Progenitor cell of endocrine pancreas (in vitro differentiated cells): ENCODE measurements around the gene TMEM87A. TPM values are rescaled to one million over a fixed set of nuclear protein-coding genes. Genes with fewer than 3 reads are reported as not detected.

Experiments
- DNase-seq: peaks from one replicate; pipeline ENCODE4 v3.0.0; 2021; ENCODE audit warnings: low spot score; ENCODE audit not compliant: unreplicated experiment
- H3K27ac Mint-ChIP-seq: 2 replicates; pipeline ENCODE4 v1.8.0; 2021; ENCODE audit warnings: mild to moderate bottlenecking, moderate library complexity, mixed read lengths
- H3K27me3 Mint-ChIP-seq: 2 replicates; pipeline ENCODE4 v1.8.0; 2021; ENCODE audit warnings: mixed read lengths
- H3K36me3 Mint-ChIP-seq: 2 replicates; pipeline ENCODE4 v1.8.0; 2022; ENCODE audit warnings: mixed read lengths; ENCODE audit not compliant: insufficient read depth
- H3K4me1 Mint-ChIP-seq: 2 replicates; pipeline ENCODE4 v1.8.0; 2021; ENCODE audit warnings: low read depth, mixed read lengths
- H3K4me3 Mint-ChIP-seq: 2 replicates; pipeline ENCODE4 v1.8.0; 2021; ENCODE audit warnings: low read depth, mild to moderate bottlenecking, moderate library complexity, mixed read lengths
- H3K9me3 Mint-ChIP-seq: 2 replicates; pipeline ENCODE4 v1.8.0; 2021; ENCODE audit warnings: low read depth, mixed read lengths
- total RNA-seq: library from RNA; stranded (reverse); gene quantifications from 2 replicates; pipeline ENCODE4 v1.2.1, GENCODE V29; 2021
- TF ChIP-seq, protein P1 (sequence below): fragments of 200-600 bp; sonication (generic); IDR thresholded peaks from one replicate; pipeline ENCODE4 v1.5.0; 2021; ENCODE audit warnings: antibody characterized with exemption, mild to moderate bottlenecking; ENCODE audit not compliant: unreplicated experiment

The TMEM87A gene
- total RNA-seq, 1 donor from 2014 or later = 48.5 TPM

DNA sequence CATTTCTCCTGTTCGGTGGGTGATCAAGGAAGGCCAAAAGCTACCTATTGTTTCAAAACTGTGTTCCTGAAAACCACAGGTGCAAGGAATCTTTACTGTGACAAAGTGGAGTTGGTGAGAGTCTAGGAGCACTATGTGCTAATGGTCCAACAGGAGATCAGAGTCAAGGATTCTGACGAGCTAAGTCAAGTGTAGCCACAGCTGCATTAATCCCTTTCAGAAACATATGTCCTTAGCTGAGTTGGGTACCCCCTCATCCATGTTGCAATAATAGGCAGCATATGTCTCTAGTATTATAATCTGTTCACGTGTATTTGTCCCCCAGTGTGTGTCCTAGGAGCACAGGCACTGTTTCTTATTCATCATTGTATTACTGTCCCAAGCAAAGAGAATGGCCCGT is 66.8 kb downstream of the TMEM87A start:
- TF ChIP-seq, protein P1, sequence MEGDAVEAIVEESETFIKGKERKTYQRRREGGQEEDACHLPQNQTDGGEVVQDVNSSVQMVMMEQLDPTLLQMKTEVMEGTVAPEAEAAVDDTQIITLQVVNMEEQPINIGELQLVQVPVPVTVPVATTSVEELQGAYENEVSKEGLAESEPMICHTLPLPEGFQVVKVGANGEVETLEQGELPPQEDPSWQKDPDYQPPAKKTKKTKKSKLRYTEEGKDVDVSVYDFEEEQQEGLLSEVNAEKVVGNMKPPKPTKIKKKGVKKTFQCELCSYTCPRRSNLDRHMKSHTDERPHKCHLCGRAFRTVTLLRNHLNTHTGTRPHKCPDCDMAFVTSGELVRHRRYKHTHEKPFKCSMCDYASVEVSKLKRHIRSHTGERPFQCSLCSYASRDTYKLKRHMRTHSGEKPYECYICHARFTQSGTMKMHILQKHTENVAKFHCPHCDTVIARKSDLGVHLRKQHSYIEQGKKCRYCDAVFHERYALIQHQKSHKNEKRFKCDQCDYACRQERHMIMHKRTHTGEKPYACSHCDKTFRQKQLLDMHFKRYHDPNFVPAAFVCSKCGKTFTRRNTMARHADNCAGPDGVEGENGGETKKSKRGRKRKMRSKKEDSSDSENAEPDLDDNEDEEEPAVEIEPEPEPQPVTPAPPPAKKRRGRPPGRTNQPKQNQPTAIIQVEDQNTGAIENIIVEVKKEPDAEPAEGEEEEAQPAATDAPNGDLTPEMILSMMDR = no peak
- DNase-seq = no peak
- peaks cover 15% of the 10 kb centered on the region for H3K4me1 Mint-ChIP-seq
- no peaks in the 10 kb centered on the region for H3K27me3 Mint-ChIP-seq
- peak overlapping the region; percentile 91 for H3K4me3 Mint-ChIP-seq
- peaks cover 7% of the 10 kb centered on the region for H3K36me3 Mint-ChIP-seq
- H3K9me3 Mint-ChIP-seq = no peaks in the 10 kb centered on the region
- H3K27ac Mint-ChIP-seq = no peak overlapping the region

DNA sequence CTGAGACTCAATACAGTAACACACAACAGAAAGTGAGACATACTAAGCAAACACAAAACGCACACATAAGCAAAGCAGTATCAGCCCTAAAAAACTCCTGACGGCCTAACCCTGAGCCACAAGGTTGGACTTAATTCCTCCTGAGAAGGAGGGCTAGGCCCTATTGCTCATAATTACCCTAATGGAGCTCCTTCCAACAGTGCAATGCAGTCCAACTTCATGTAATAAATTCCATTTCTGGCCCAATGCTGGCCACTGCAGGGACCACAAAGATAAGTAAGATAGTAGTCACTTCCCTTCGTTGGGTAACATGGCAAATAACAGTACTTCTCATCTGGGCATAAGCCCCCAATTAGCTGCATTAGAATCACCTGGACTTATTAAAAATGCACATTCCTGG is 69.3 kb downstream of the TMEM87A start:
- Mint-ChIP-seq H3K27ac (no peak overlapping the region), H3K4me3 (no peak overlapping the region), H3K27me3 (no peaks in the 10 kb centered on the region), H3K9me3 (no peaks in the 10 kb centered on the region), H3K4me1 (peaks cover 15% of the 10 kb centered on the region), H3K36me3 (peaks cover 1% of the 10 kb centered on the region)
- no peak for DNase-seq
- TF ChIP-seq, protein P1 = no peak

DNA sequence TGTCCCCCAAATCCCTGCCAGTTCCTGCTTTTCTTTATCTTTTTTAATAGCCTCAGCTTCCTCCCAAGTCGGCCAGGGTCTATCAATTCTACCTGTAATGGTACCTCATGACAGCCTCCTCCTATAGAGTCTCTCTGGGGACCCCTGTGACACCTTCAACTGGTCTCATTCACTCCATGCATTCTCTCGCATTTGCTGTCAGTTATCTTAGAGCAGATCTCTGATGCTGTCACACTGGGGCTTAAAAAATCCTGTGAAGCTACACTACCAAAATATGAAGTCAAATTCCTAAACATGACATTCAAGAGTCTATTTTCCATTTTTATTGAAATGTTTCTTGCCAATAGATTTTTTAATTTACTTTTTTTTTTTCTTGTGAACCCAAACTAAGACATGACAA is 70.6 kb downstream of the TMEM87A start:
- H3K4me1 Mint-ChIP-seq = peaks cover 15% of the 10 kb centered on the region
- H3K27ac Mint-ChIP-seq = no peak overlapping the region
- peaks cover 5% of the 10 kb centered on the region for H3K36me3 Mint-ChIP-seq

DNA sequence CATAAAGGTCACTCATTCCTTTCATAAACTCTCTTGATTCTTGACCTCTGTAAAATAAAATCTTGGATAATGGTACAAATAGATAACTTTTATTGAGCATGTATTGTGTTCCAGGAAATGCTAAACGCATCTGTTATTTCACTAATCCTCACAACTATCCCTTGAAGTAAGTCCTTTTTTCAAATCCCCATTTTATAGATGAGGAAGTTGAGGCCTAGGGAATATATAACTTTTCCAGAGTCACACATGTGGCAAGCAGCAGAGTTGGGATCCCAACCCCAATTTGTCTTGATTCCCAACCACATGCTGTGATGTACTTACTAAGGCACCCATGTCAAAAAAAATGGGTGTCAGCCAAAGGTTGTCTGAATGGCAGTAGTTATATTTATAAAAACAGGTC is 71.4 kb downstream of the TMEM87A start:
- H3K9me3 Mint-ChIP-seq = no peaks in the 10 kb centered on the region
- peaks cover 7% of the 10 kb centered on the region for H3K4me1 Mint-ChIP-seq
- TF ChIP-seq, protein P1 = no peak
- H3K27ac Mint-ChIP-seq = no peak overlapping the region
- H3K4me3 Mint-ChIP-seq = no peak overlapping the region
- no peaks in the 10 kb centered on the region for H3K27me3 Mint-ChIP-seq
- H3K36me3 Mint-ChIP-seq = peaks cover 10% of the 10 kb centered on the region
- no peak for DNase-seq

More for the DNA sequence above, 70.6 kb downstream of the TMEM87A start:
- no peak for DNase-seq
- Mint-ChIP-seq H3K9me3 (no peaks in the 10 kb centered on the region), H3K27me3 (no peaks in the 10 kb centered on the region), H3K4me3 (no peak overlapping the region)
- TF ChIP-seq, protein P1 = no peak

DNA sequence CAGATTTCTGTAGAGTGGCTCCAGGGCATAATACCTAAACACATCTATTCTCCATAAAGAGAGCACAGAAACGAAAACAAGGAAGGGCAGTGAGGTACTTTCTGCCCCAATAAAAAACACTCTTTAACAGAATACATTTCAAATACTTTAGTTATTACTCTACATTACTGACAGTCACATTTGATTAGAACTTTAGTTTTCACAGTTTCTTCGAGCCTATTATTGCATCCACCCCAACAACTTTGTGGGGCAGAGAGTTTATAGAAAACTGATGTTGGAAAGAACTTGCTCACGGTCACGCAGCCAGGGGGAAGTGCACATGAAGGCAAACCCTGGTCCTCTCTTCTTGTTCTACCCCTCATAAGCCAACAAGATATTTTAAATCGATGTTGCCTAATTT is 74.1 kb downstream of the TMEM87A start:
- DNase-seq = no peak
- TF ChIP-seq, protein P1 = no peak
- Mint-ChIP-seq H3K4me1 (no peaks in the 10 kb centered on the region), H3K27me3 (no peaks in the 10 kb centered on the region), H3K9me3 (peaks cover 4% of the 10 kb centered on the region), H3K4me3 (no peak overlapping the region), H3K27ac (no peak overlapping the region), H3K36me3 (peaks cover 26% of the 10 kb centered on the region)
